Ishikawa (cell line): ENCODE results near the gene CETP.

Experiments
- CEBPB ChIP-seq: IDR thresholded peaks from 2 replicates; pipeline ENCODE4 v1.6.1; 2012
- CREB1 ChIP-seq: IDR thresholded peaks from 2 replicates; pipeline ENCODE4 v1.6.1; 2012; ENCODE audit warnings: low read depth
- EP300 ChIP-seq: IDR thresholded peaks from 2 replicates; pipeline ENCODE4 v1.6.1; 2012; ENCODE audit warnings: borderline replicate concordance
- FOXM1 ChIP-seq: IDR thresholded peaks from 2 replicates; pipeline ENCODE4 v1.6.1; 2012; ENCODE audit warnings: low read depth, borderline replicate concordance
- RAD21 ChIP-seq: IDR thresholded peaks from 2 replicates; pipeline ENCODE4 v1.6.1; 2012; ENCODE audit warnings: low read depth
- TF ChIP-seq, protein P1 (sequence below): IDR thresholded peaks from 2 replicates; pipeline ENCODE4 v1.6.1; 2012
- TF ChIP-seq, protein P2 (sequence below): IDR thresholded peaks from 2 replicates; pipeline ENCODE4 v1.6.1; 2012; ENCODE audit warnings: low read depth, mild to moderate bottlenecking

DNA sequence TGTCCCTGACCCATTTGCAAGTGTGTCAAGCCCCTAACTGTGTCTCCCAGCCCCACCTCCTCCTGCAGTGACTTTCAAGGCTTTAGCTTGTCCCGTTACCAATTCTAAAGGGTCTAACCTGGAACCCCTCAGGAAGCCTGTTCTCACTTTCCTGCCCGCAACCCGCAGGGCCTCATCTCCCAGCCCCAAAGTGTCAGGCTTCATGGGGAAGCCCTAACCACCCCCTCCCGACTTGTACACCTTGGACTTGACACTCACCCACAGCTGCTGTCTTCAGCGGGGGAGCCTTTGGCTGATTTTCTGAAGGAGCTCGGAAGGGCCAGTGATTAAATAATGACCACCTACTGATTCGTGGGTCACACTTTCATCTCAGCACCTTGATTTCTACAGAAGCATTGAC is 60.7 kb downstream of the CETP start:
- TF ChIP-seq RAD21: no peak
- TF ChIP-seq, protein P1, sequence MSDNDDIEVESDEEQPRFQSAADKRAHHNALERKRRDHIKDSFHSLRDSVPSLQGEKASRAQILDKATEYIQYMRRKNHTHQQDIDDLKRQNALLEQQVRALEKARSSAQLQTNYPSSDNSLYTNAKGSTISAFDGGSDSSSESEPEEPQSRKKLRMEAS: no peak
- TF ChIP-seq EP300: no peak
- no peak for TF ChIP-seq CREB1
- TF ChIP-seq, protein P2, sequence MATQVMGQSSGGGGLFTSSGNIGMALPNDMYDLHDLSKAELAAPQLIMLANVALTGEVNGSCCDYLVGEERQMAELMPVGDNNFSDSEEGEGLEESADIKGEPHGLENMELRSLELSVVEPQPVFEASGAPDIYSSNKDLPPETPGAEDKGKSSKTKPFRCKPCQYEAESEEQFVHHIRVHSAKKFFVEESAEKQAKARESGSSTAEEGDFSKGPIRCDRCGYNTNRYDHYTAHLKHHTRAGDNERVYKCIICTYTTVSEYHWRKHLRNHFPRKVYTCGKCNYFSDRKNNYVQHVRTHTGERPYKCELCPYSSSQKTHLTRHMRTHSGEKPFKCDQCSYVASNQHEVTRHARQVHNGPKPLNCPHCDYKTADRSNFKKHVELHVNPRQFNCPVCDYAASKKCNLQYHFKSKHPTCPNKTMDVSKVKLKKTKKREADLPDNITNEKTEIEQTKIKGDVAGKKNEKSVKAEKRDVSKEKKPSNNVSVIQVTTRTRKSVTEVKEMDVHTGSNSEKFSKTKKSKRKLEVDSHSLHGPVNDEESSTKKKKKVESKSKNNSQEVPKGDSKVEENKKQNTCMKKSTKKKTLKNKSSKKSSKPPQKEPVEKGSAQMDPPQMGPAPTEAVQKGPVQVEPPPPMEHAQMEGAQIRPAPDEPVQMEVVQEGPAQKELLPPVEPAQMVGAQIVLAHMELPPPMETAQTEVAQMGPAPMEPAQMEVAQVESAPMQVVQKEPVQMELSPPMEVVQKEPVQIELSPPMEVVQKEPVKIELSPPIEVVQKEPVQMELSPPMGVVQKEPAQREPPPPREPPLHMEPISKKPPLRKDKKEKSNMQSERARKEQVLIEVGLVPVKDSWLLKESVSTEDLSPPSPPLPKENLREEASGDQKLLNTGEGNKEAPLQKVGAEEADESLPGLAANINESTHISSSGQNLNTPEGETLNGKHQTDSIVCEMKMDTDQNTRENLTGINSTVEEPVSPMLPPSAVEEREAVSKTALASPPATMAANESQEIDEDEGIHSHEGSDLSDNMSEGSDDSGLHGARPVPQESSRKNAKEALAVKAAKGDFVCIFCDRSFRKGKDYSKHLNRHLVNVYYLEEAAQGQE: no peak
- TF ChIP-seq FOXM1: no peak
- TF ChIP-seq CEBPB: no peak
